Heart right ventricle (tissue), 16 donors: ENCODE measurements around the gene SLC31A1. TPM values are rescaled to one million over a fixed set of nuclear protein-coding genes. Genes with fewer than 3 reads are reported as not detected.

ENCODE experiments used
- ATAC-seq, 8 donors: fragments of 200-7000 bp; cut with Tn5 transposase; one replicate each; pipeline ENCODE4 v1.9.1; 2020; ENCODE audit warnings: mild to moderate bottlenecking in 8 of 8, moderate library complexity in 8 of 8, moderate number of reproducible peaks in 1 of 8
- DNase-seq, 2 donors: peaks; one replicate each; pipeline ENCODE4 v3.0.0-alpha.2; 2020
- H3K27ac ChIP-seq, 10 donors: fragments of 200-600 bp; sonication (generic) in 2 of 10; one replicate each; pipeline versions ENCODE4 v1.5.0 to v1.8.0; 2020 to 2022; ENCODE audit warnings: mild to moderate bottlenecking in 3 of 10
- H3K27me3 ChIP-seq, 7 donors: fragments of 200-600 bp; one replicate each; pipeline ENCODE4 v1.8.0; 2021 to 2022; ENCODE audit warnings: mild to moderate bottlenecking in 2 of 7
- H3K36me3 ChIP-seq, 9 donors: fragments of 200-600 bp; sonication (generic) in 1 of 9; one replicate each; pipeline versions ENCODE4 v1.5.0 to v1.8.0; 2020 to 2022; ENCODE audit warnings: mild to moderate bottlenecking in 2 of 9
- H3K4me1 ChIP-seq, 9 donors: fragments of 200-600 bp; sonication (generic) in 1 of 9; one replicate each; pipeline versions ENCODE4 v1.5.0 to v1.8.0; 2020 to 2022; ENCODE audit warnings: mild to moderate bottlenecking in 4 of 9
- H3K4me3 ChIP-seq, 10 donors: fragments of 200-600 bp; sonication (generic) in 2 of 10; one replicate each; pipeline versions ENCODE4 v1.5.0 to v1.8.0; 2020 to 2022; ENCODE audit warnings: mild to moderate bottlenecking in 7 of 10, moderate library complexity in 2 of 10
- H3K9me3 ChIP-seq, 11 donors: fragments of 200-600 bp in 10 of 11; sonication (generic) in 2 of 11; one replicate each; pipeline versions ENCODE4 v1.5.0 to v1.8.0; 2013 to 2022; ENCODE audit warnings: mild to moderate bottlenecking in 2 of 11, control low read depth in 1 of 11, moderate library complexity in 1 of 11
- CTCF ChIP-seq, 9 donors: fragments of 200-600 bp; sonication (generic) in 2 of 9; IDR thresholded peaks; one replicate each; pipeline versions ENCODE4 v1.5.0 to v1.8.0; 2021 to 2022; ENCODE audit warnings: antibody characterized with exemption in 9 of 9, mild to moderate bottlenecking in 5 of 9, moderate library complexity in 1 of 9
- WGBS, 2 donors: extraction: QIAGEN DNeasy Blood & Tissue Kit; methylation state at CpG; one replicate each; pipeline ENCODE4 v1.1.7; 2013; ENCODE audit warnings: inconsistent platforms in 1 of 2; 5-methylcytosine and 5-hydroxymethylcytosine counted together
- intact Hi-C, 10 donors: fragments of 100-400 bp; cut with DNase I; formaldehyde crosslinking; loops; one replicate each; pipeline versions ENCODE4 v1.11.1 to v1.14.2; 2022
- polyA plus RNA-seq, 2 donors: library from polyadenylated mRNA; stranded (reverse); fragments of 200-250 nt; gene quantifications; one replicate each; pipeline ENCODE4 v1.2.3, GENCODE V29; 2013
- total RNA-seq, 10 donors: library from RNA; stranded (reverse); fragmentation: NEBNext Ultra II Directional in 3 of 10; extraction: Animal tissue kit (Norgen Biotek cat#: 25700) in 3 of 10; gene quantifications; one replicate each; pipeline versions ENCODE4 v1.2.1 to v1.2.4, GENCODE V29; 2021 to 2023
- donor health status: Arrhythmogenic right ventricular cardiomyopathy.
- donor health status: ischemic (EF 13 %, LVEDD 7.1; RV severe dilation, severe dysfunction).
- donor health status: healthy with polysubstance abuse.
- donor health status: DM: no; HTN: yes; CAD: no.
- donor health status: DM: no; HTN: no; CAD: no.
- donor health status: ischemic (EF 25% LVEDD 6.9; RV normal size, moderate dysfunction).
- donor health status: ischemic (EF 25% LVEDD 5.7; RV mildly dilated, moderate dysfunction).
- donor health status: healthy.
- donor health status: DM: yes; HTN: yes; CAD: no.
- donor health status: Ischemic cardiomyopathy.
- donor health status: ischemic (EF 35%, LVEDD 5.7; RV mildly dilated, moderate dysfunction).
- donor health status: nonischemic (EF 11% LVEDD 7.7; RV severe dilation, severe dysfunction).
- donor health status: DM: yes; HTN: yes; CAD: no.
- donor health status: PGD.
- donor health status: ischemic (EF 29% LVEDD 5.4; RV normal size, mild dysfunction).
- donor health status: nonischemic (EF 23%, LVEDD 6.1; RV moderate dilation, normal function).

The SLC31A1 gene
- total and polyA plus RNA-seq, 12 donors, result 3.6 to 18.4 (median 10.9) TPM

GRCh38 chr9:113237026-113237425 lies 15.7 kb downstream of the SLC31A1 start:
- 51 to 66% methylated on average over 4 of the region's 4 CpGs for WGBS, 2 donors

GRCh38 chr9:113238202-113238858 lies 17.0 kb downstream of the SLC31A1 start:
- Histone ChIP-seq H3K4me3 (no peak overlapping the region), H3K27me3 (no peaks in the 10 kb centered on the region), H3K4me1 (peaks cover 0 to 47% (median 26%) of the 10 kb centered on the region in 9 donors), H3K9me3 (no peaks in the 10 kb centered on the region), H3K27ac (no peak overlapping the region), H3K36me3 (no peaks in the 10 kb centered on the region)
- 84 to 89% methylated on average over 10 of the region's 10 CpGs for WGBS, 2 donors
- DNase-seq (no peak), ATAC-seq (no peak)
- TF ChIP-seq CTCF (IDR thresholded peaks at IDR 0.05), result no peak
- intact Hi-C loops, result no loop called here

More at GRCh38 chr9:113237026-113237425, 15.7 kb downstream of the SLC31A1 start:
- no peak overlapping the region for H3K27ac ChIP-seq
- no peaks in the 10 kb centered on the region for H3K36me3 ChIP-seq
- peaks cover 0 to 60% (median 26%) of the 10 kb centered on the region in 9 donors for H3K4me1 ChIP-seq
- TF ChIP-seq CTCF (IDR thresholded peaks at IDR 0.05), result no peak
- DNase-seq, result no peak
- no peaks in the 10 kb centered on the region for H3K27me3 ChIP-seq
- no peak overlapping the region for H3K4me3 ChIP-seq
- no peaks in the 10 kb centered on the region for H3K9me3 ChIP-seq
- intact Hi-C loops, result no loop called here
- ATAC-seq, result peak in 7 of 8 donors; percentile 48 to 91 (median 74)

- DNase-seq (no peak), ATAC-seq (peak in 5 of 8 donors; percentile 26 to 66 (median 58))
- H3K4me3 ChIP-seq, result no peak overlapping the region
- H3K9me3 ChIP-seq, result no peaks in the 10 kb centered on the region
- intact Hi-C loops, result no loop called here
- no peaks in the 10 kb centered on the region for H3K36me3 ChIP-seq
- no peak for TF ChIP-seq CTCF (IDR thresholded peaks at IDR 0.05)
- H3K27ac ChIP-seq, result no peak overlapping the region
- peaks cover 0 to 42% (median 24%) of the 10 kb centered on the region in 9 donors for H3K4me1 ChIP-seq
- no peaks in the 10 kb centered on the region for H3K27me3 ChIP-seq
- WGBS, 2 donors, result 35 to 39% methylated on average over 4 of the region's 4 CpGs
Measured at GRCh38 chr9:113238859-113239232, 17.5 kb downstream of the SLC31A1 start.

GRCh38 chr9:113241161-113241560 lies 19.8 kb downstream of the SLC31A1 start:
- Histone ChIP-seq H3K9me3 (no peaks in the 10 kb centered on the region), H3K27me3 (no peaks in the 10 kb centered on the region), H3K36me3 (no peaks in the 10 kb centered on the region), H3K4me1 (peaks cover 0 to 34% (median 24%) of the 10 kb centered on the region in 9 donors), H3K4me3 (no peak overlapping the region), H3K27ac (no peak overlapping the region)
- 95 to 98% methylated on average over 2 of the region's 2 CpGs for WGBS, 2 donors
- DNase-seq, result no peak
- no peak for ATAC-seq
- intact Hi-C loops, result no loop called here
- TF ChIP-seq CTCF (IDR thresholded peaks at IDR 0.05), result no peak
